Measurements from ENCODE around the gene AHR. TPM values are rescaled to one million over a fixed set of nuclear protein-coding genes. Genes with fewer than 3 reads are reported as not detected.
"Not testable (repeated sequence)": the region's sequence is repeated elsewhere in the genome, so short reads cannot be mapped to it uniquely, and the experiment has no call there.

Gene AHR
- total and polyA plus RNA-seq, 4 experiments from 2014 or later = 5.3 to 38.8 (median 27.3) TPM

DNA sequence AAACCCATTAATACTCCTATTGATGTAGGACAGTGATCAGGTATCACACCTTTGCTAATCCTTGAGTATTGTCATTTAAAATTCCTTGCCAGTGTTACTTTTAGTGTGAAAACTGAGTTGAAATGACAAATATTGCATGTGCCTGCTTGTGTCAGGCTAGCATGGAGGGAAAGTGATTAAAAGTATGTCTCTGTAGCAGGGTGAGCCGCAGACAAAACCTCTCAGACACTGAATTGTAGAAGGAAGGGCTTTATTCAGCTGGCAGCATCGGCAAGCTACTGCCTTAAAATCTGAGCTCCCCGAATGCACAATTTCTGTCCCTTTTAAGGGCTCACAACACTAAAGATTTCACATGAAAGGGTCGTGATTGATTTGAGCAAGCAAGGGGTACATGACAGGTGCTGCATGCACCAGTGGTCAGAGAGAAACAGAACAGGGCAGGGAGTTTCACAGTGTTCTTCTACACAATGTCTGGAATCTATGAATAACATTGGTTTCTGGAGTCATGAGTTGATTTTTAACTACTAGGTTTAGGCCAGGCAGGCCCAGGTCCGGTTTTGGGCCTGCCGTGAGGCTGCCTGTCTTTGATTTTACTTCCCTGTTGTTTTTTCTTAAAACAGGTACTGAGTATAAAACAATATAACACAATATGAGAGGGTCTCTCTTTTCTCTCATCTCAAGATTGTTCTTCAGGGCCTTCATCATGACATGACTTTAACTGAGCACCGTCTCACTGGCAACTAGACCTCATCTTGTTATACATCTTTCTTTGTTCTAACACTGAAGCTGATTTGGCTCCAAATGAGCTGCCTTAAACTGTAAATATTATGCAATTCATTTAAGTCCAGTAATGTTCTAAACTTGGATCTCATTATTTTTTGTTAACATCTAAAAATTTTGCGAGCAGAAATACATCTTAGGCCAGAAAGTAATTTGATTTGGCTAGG, 84.2 kb downstream of the AHR start:
- H3K27ac ChIP-seq (ENCODE audit: low read depth, low read length); H3K4me1 ChIP-seq (ENCODE audit: insufficient read depth, low read length); POLR2A ChIA-PET (ENCODE audit: partially characterized antibody); H3K9me3 ChIP-seq (ENCODE audit: control insufficient read depth in 1 of 2, low read length in 2 of 2); intact Hi-C loops (cut with micrococcal nuclease); H3K36me3 Mint-ChIP-seq; H3K4me3 Mint-ChIP-seq; H3K27me3 Mint-ChIP-seq; H3K36me3 ChIP-seq (ENCODE audit: insufficient read depth, low read length); H3K27me3 ChIP-seq (ENCODE audit: insufficient read depth, low read length); H3K4me1 Mint-ChIP-seq; CTCF ChIA-PET (ENCODE audit: partially characterized antibody); H3K9me3 Mint-ChIP-seq; DNase-seq; H3K4me3 ChIP-seq (ENCODE audit: low read length in 2 of 2): not testable (repeated sequence)
- peak overlapping the region in 1 of 7 donors; percentile 25 for H3K27ac Mint-ChIP-seq

DNA sequence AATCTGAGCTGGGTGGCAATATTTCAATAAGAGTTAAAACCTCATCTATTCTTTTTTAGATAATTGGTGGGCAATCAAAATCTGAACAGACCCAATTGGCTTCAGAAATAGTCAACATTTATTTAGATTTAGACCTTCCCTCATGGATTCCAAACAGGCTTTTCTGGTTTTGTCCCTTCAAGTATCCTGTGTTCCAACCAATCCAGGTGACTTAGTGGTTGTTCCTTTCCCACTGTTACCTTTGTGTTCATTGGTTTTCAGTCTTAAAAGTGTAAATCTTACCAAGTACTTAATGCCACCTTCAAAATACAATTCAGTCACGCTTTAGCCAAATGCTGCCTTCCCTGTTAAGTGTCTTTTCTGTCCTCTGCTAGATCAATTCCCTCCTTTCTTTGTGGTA, 85.9 kb downstream of the AHR start:
- Mint-ChIP-seq H3K9me3 (peaks cover 0 to 5% (median 0%) of the 10 kb centered on the region in 8 donors), H3K27me3 (no peaks in the 10 kb centered on the region), H3K27ac (no peak overlapping the region), H3K4me1 (no peaks in the 10 kb centered on the region), H3K36me3 (no peaks in the 10 kb centered on the region), H3K4me3 (no peak overlapping the region)
- Histone ChIP-seq H3K27me3 (ENCODE audit: insufficient read depth, low read length) (no peaks in the 10 kb centered on the region), H3K36me3 (ENCODE audit: insufficient read depth, low read length) (no peaks in the 10 kb centered on the region), H3K4me1 (ENCODE audit: insufficient read depth, low read length) (no peaks in the 10 kb centered on the region), H3K27ac (ENCODE audit: low read depth, low read length) (no peak overlapping the region), H3K4me3 (ENCODE audit: low read length in 2 of 2) (no peak overlapping the region), H3K9me3 (ENCODE audit: control insufficient read depth in 1 of 2, low read length in 2 of 2) (no peaks in the 10 kb centered on the region)
- ChIA-PET CTCF (ENCODE audit: partially characterized antibody) (no interaction called here), POLR2A (ENCODE audit: partially characterized antibody) (no interaction called here)
- intact Hi-C loops (cut with micrococcal nuclease) = no loop called here
- DNase-seq = no peak

DNA sequence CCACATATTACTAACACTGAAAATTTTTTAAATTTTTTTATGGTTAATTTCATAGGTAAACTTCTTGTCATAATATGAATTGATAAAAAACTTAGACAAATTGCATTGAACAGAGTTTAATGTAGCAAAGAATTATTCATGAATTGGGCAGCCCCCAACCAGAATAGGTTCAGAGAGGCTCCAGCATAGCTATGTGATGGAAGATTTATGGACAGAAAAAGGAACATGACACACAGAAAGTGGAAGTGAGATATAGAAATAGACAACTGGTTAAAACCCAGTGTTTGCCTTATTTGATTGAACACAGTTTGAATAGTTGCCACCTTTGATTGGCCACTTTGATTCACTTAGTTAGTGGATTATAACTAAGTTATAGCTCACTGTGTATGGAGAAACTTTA, 87.2 kb downstream of the AHR start:
- ChIA-PET POLR2A (ENCODE audit: partially characterized antibody) (no interaction called here), CTCF (ENCODE audit: partially characterized antibody) (no interaction called here)
- Histone ChIP-seq H3K27ac (ENCODE audit: low read depth, low read length) (no peak overlapping the region), H3K36me3 (ENCODE audit: insufficient read depth, low read length) (no peaks in the 10 kb centered on the region), H3K9me3 (ENCODE audit: control insufficient read depth in 1 of 2, low read length in 2 of 2) (no peaks in the 10 kb centered on the region), H3K4me1 (ENCODE audit: insufficient read depth, low read length) (no peaks in the 10 kb centered on the region), H3K4me3 (ENCODE audit: low read length in 2 of 2) (no peak overlapping the region), H3K27me3 (ENCODE audit: insufficient read depth, low read length) (no peaks in the 10 kb centered on the region)
- Mint-ChIP-seq H3K4me1 (no peaks in the 10 kb centered on the region), H3K36me3 (no peaks in the 10 kb centered on the region), H3K27me3 (no peaks in the 10 kb centered on the region), H3K27ac (no peak overlapping the region), H3K4me3 (no peak overlapping the region), H3K9me3 (peaks cover 0 to 5% (median 0%) of the 10 kb centered on the region in 8 donors)
- DNase-seq = no peak
- intact Hi-C loops (cut with micrococcal nuclease) = no loop called here

DNA sequence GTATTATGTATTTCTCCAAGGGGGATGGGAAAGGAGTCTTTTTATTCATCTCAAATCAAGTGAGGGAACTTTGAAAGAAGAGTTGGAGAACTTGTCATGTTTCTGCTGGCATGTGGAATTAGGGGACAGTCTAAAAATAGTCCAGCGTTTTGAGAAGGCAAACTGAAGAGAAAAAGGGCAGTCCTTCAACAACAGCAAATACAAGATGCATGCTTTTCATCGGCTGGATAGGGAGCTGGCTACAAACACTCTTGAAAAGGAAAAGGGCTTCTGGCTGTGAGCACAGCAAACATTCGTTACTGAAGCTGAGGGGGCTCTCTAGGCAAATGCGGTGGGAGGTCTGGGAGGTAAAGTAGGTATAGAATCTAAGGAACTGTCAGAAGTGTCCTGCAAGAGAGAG, 91.9 kb downstream of the AHR start:
- H3K27ac Mint-ChIP-seq = no peak overlapping the region
- no peaks in the 10 kb centered on the region for H3K27me3 ChIP-seq (ENCODE audit: insufficient read depth, low read length)
- no peaks in the 10 kb centered on the region for H3K4me1 Mint-ChIP-seq
- CTCF ChIA-PET (ENCODE audit: partially characterized antibody) = no interaction called here
- no peaks in the 10 kb centered on the region for H3K36me3 ChIP-seq (ENCODE audit: insufficient read depth, low read length)
- intact Hi-C loops (cut with micrococcal nuclease) = no loop called here
- H3K4me3 ChIP-seq (ENCODE audit: low read length in 2 of 2) = no peak overlapping the region
- H3K4me1 ChIP-seq (ENCODE audit: insufficient read depth, low read length) = no peaks in the 10 kb centered on the region
- DNase-seq = no peak
- H3K27me3 Mint-ChIP-seq = peaks cover 2 to 3% of the 10 kb centered on the region in 2 donors
- peaks cover 5 to 27% (median 20%) of the 10 kb centered on the region in 8 donors for H3K9me3 Mint-ChIP-seq
- no peaks in the 10 kb centered on the region for H3K9me3 ChIP-seq (ENCODE audit: control insufficient read depth in 1 of 2, low read length in 2 of 2)
- POLR2A ChIA-PET (ENCODE audit: partially characterized antibody) = no interaction called here
- H3K4me3 Mint-ChIP-seq = no peak overlapping the region
- peaks cover 0 to 8% of the 10 kb centered on the region in 2 donors for H3K36me3 Mint-ChIP-seq
- no peak overlapping the region for H3K27ac ChIP-seq (ENCODE audit: low read depth, low read length)

DNA sequence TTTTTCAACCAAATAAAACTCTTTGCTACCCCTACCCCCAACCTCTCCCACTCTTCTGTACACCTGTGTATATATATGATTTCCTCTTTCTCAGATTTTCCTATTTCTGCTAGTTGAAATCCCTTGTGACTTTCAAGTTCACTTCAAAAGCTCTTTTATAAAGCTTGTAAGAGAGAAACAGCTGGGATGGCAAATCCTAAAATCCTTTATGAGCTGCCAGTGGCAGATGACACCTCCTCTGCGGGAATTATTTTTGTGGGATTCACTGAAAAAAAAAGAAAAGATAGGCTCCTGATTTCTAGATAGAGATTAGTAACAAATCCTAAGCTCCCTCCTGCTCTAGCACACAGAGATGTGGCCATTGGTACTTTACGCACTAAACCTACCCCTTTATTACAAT, 92.9 kb downstream of the AHR start:
- intact Hi-C loops (cut with micrococcal nuclease) = no loop called here
- ChIA-PET POLR2A (ENCODE audit: partially characterized antibody) (no interaction called here), CTCF (ENCODE audit: partially characterized antibody) (no interaction called here)

DNA sequence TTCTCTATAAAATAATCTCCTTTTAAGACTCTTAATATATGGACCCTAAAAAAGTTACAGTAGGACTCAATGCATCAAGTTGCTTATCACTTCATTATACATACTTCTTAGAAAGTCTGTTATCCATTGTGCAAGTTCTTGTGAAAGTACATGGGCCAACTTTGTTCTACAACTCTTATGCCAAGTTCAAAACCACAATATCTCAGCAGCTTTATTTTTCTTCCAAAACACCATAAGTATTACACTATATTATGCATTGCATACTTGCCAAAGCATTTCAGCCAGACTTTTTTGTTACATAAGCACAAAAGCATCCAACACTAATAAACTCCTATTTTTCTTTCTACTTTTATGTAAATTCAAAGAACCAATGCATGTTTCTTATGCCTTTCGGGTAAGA, 94.4 kb downstream of the AHR start:
- Histone ChIP-seq H3K36me3 (ENCODE audit: insufficient read depth, low read length) (no peaks in the 10 kb centered on the region), H3K27me3 (ENCODE audit: insufficient read depth, low read length) (no peaks in the 10 kb centered on the region), H3K27ac (ENCODE audit: low read depth, low read length) (no peak overlapping the region), H3K4me1 (ENCODE audit: insufficient read depth, low read length) (no peaks in the 10 kb centered on the region), H3K4me3 (ENCODE audit: low read length in 2 of 2) (no peak overlapping the region), H3K9me3 (ENCODE audit: control insufficient read depth in 1 of 2, low read length in 2 of 2) (no peaks in the 10 kb centered on the region)
- H3K4me1 Mint-ChIP-seq = no peaks in the 10 kb centered on the region
- no peak overlapping the region for H3K27ac Mint-ChIP-seq
- peaks cover 2 to 3% of the 10 kb centered on the region in 2 donors for H3K27me3 Mint-ChIP-seq
- peaks cover 5 to 25% (median 20%) of the 10 kb centered on the region in 8 donors for H3K9me3 Mint-ChIP-seq
- no peak for DNase-seq
- H3K4me3 Mint-ChIP-seq = no peak overlapping the region
- H3K36me3 Mint-ChIP-seq = peaks cover 0 to 8% of the 10 kb centered on the region in 2 donors
- ChIA-PET POLR2A (ENCODE audit: partially characterized antibody) (no interaction called here), CTCF (ENCODE audit: partially characterized antibody) (no interaction called here)
- intact Hi-C loops (cut with micrococcal nuclease) = no loop called here

More for the DNA sequence above, 92.9 kb downstream of the AHR start:
- Mint-ChIP-seq H3K4me1 (no peaks in the 10 kb centered on the region), H3K36me3 (peaks cover 0 to 8% of the 10 kb centered on the region in 2 donors), H3K27ac (no peak overlapping the region), H3K27me3 (peaks cover 2 to 3% of the 10 kb centered on the region in 2 donors), H3K4me3 (no peak overlapping the region), H3K9me3 (peaks cover 5 to 30% (median 20%) of the 10 kb centered on the region in 8 donors)
- no peak for DNase-seq
- H3K4me3 ChIP-seq (ENCODE audit: low read length in 2 of 2) = no peak overlapping the region
- H3K4me1 ChIP-seq (ENCODE audit: insufficient read depth, low read length) = no peaks in the 10 kb centered on the region
- H3K9me3 ChIP-seq (ENCODE audit: control insufficient read depth in 1 of 2, low read length in 2 of 2) = no peaks in the 10 kb centered on the region
- no peaks in the 10 kb centered on the region for H3K27me3 ChIP-seq (ENCODE audit: insufficient read depth, low read length)
- H3K36me3 ChIP-seq (ENCODE audit: insufficient read depth, low read length) = no peaks in the 10 kb centered on the region
- no peak overlapping the region for H3K27ac ChIP-seq (ENCODE audit: low read depth, low read length)

DNA sequence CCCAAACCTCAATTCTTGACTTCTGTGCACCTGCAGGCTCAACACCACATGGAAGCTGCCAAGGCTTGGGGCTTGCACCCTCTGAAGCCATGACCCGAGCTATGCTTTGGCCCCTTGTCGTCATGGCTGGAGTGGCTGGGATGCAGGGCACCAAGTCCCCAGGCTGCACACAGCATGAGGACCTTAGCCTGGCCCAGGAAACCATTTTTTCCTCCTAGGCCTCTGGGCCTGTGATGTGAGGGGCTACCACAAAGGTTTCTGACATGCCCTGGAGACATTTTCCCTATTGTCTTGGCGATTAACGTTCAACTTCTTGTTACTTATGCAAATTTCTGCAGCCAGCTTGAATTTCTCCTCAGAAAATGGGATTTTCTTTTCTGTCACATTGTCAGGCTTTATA, 96.1 kb downstream of the AHR start:
- not testable (repeated sequence) for DNase-seq

More for the DNA sequence above, 96.1 kb downstream of the AHR start:
- H3K36me3 ChIP-seq (ENCODE audit: insufficient read depth, low read length); H3K36me3 Mint-ChIP-seq; H3K4me1 Mint-ChIP-seq; H3K27me3 Mint-ChIP-seq; H3K4me3 ChIP-seq (ENCODE audit: low read length in 2 of 2); H3K27ac ChIP-seq (ENCODE audit: low read depth, low read length); intact Hi-C loops (cut with micrococcal nuclease); H3K27ac Mint-ChIP-seq; H3K9me3 ChIP-seq (ENCODE audit: control insufficient read depth in 1 of 2, low read length in 2 of 2); CTCF ChIA-PET (ENCODE audit: partially characterized antibody); H3K27me3 ChIP-seq (ENCODE audit: insufficient read depth, low read length); H3K4me3 Mint-ChIP-seq; H3K4me1 ChIP-seq (ENCODE audit: insufficient read depth, low read length); POLR2A ChIA-PET (ENCODE audit: partially characterized antibody): not testable (repeated sequence)
- peaks cover 5 to 25% (median 20%) of the 10 kb centered on the region in 8 donors for H3K9me3 Mint-ChIP-seq

All from CD4-positive, alpha-beta memory T cell (primary cell).